Mesodermal cell (in vitro differentiated cells): Measurements from ENCODE around the gene LRRC31.
A peak's percentile ranks its signal among the peaks of the same experiment; 100 is the strongest.

Source experiments
- H3K27ac ChIP-seq: 2 replicates; pipeline ENCODE4 v1.7.0; 2013; ENCODE audit warnings: mild to moderate bottlenecking, low read depth, low read length, moderate library complexity; ENCODE audit not compliant: severe bottlenecking
- H3K36me3 ChIP-seq: 2 replicates; pipeline ENCODE4 v1.7.1; 2013; ENCODE audit warnings: mild to moderate bottlenecking, low read length, moderate library complexity; ENCODE audit not compliant: control insufficient read depth, insufficient read depth
- H3K4me1 ChIP-seq: one replicate; pipeline ENCODE4 v1.7.1; 2013; ENCODE audit warnings: mild to moderate bottlenecking, low read length; ENCODE audit not compliant: insufficient read depth, control insufficient read depth, poor library complexity, severe bottlenecking
- H3K4me3 ChIP-seq: 2 replicates; pipeline ENCODE4 v1.7.0; 2013; ENCODE audit warnings: low read length, control low read depth, mild to moderate bottlenecking; ENCODE audit not compliant: insufficient read depth, poor library complexity, severe bottlenecking; ENCODE audit errors: extremely low read depth
- H3K9me3 ChIP-seq: 2 replicates; pipeline ENCODE4 v1.7.1; 2013; ENCODE audit warnings: mild to moderate bottlenecking, low read length, moderate library complexity; ENCODE audit not compliant: control insufficient read depth
- WGBS, 2 experiments: methylation state at CpG; one replicate each; pipeline ENCODE4 v1.1.5; 2013; ENCODE audit warnings: missing lambda C conversion rate in 2 of 2; ENCODE audit not compliant: insufficient coverage in 2 of 2; 5-methylcytosine and 5-hydroxymethylcytosine counted together

LRRC31 gene

GRCh38 chr3:169863458-169863899, 6.3 kb downstream of the LRRC31 start:
- WGBS, 2 experiments, result 0 to 15% methylated on average over 4 of the region's 6 CpGs
- Histone ChIP-seq H3K9me3 (no peaks in the 10 kb centered on the region), H3K4me3 (no peak overlapping the region), H3K36me3 (no peaks in the 10 kb centered on the region), H3K27ac (no peak overlapping the region), H3K4me1 (no peaks in the 10 kb centered on the region)

GRCh38 chr3:169861871-169862270, 7.9 kb downstream of the LRRC31 start:
- H3K4me1 ChIP-seq, result no peaks in the 10 kb centered on the region
- no peaks in the 10 kb centered on the region for H3K36me3 ChIP-seq
- H3K27ac ChIP-seq, result no peak overlapping the region
- no peak overlapping the region for H3K4me3 ChIP-seq
- WGBS, 2 experiments, result 56 to 59% methylated on average over 4 to 5 of the region's 5 CpGs
- no peaks in the 10 kb centered on the region for H3K9me3 ChIP-seq

DNA sequence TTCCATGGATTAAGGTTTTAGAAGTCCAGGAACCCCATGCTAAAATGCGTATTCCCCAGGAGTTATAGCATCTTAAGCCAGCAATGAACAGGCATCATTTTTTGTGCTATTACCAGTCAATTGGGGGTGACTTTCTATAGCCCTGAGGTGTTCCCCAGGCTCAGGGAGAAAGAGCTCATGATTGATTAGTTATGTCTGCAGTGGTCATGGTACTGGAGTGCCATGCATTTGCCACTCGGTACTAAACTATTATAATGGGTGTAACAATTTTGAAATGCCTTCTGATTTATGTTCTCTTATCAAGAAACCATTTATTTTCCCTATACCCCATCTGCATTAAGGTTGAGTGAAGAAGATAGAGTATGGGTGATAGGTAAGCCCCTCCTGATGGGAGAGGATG, 11.9 kb downstream of the LRRC31 start:
- H3K4me1 ChIP-seq, result no peaks in the 10 kb centered on the region
- H3K9me3 ChIP-seq, result no peaks in the 10 kb centered on the region
- WGBS, 2 experiments, result 100% methylated on average over 1 of the region's 2 CpGs; no CpG with 5 or more reads in 1 of the 2 experiments
- no peaks in the 10 kb centered on the region for H3K36me3 ChIP-seq
- H3K27ac ChIP-seq, result no peak overlapping the region
- H3K4me3 ChIP-seq, result no peak overlapping the region

GRCh38 chr3:169855514-169855913, 14.2 kb downstream of the LRRC31 start:
- WGBS, 2 experiments, result 100% methylated on average over 1 of the region's 3 CpGs; no CpG with 5 or more reads in 1 of the 2 experiments
- H3K4me3 ChIP-seq, result no peak overlapping the region
- H3K36me3 ChIP-seq, result no peaks in the 10 kb centered on the region
- H3K4me1 ChIP-seq, result no peaks in the 10 kb centered on the region
- H3K27ac ChIP-seq, result no peak overlapping the region
- H3K9me3 ChIP-seq, result no peaks in the 10 kb centered on the region

DNA sequence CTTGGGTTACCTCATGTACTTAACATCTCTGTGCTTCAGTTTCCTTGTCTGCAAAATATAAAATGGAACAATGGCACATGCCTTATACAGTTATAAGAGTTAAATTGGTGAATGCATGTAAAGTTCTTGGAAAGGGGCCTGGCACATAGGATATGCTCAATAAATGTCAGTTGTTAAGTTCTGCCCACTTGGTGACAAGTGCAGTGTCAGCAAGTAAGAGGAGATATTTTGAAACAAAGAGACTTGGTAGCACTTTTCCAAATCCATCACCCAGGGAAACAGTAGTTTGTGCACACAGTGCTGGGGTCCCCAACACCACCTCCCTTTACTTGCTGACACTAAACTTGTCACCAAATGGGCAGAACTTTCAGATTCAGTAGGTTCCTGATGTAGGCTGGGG, 19.1 kb downstream of the LRRC31 start:
- no peaks in the 10 kb centered on the region for H3K36me3 ChIP-seq
- H3K27ac ChIP-seq, result no peak overlapping the region
- no peak overlapping the region for H3K4me3 ChIP-seq
- peaks cover 7% of the 10 kb centered on the region for H3K4me1 ChIP-seq
- H3K9me3 ChIP-seq, result no peaks in the 10 kb centered on the region

GRCh38 chr3:169848741-169849140, 21.0 kb downstream of the LRRC31 start:
- H3K36me3 ChIP-seq, result no peaks in the 10 kb centered on the region
- no peaks in the 10 kb centered on the region for H3K9me3 ChIP-seq
- 86 to 90% methylated on average over 2 of the region's 3 CpGs for WGBS, 2 experiments
- peaks cover 7% of the 10 kb centered on the region for H3K4me1 ChIP-seq
- H3K27ac ChIP-seq, result no peak overlapping the region
- H3K4me3 ChIP-seq, result no peak overlapping the region

DNA sequence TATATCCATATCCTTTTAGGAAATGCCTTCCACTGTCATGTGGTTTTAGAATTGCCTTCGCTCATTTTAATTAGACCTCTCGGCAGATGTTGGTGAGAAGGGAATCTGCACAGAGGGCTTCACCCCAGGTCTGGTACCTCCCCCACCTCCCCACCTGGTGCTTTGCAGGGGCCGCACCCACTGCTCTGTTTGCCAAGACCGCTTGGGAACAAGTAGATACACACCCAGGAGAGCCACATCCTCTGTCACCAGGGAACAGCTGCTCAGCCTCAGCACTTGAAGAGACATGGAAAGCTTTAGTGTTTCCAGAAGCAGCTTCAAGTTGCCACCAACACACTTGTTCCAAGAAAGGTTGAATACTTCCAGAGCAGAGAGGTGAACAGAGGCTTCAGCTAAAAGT, 21.8 kb downstream of the LRRC31 start:
- WGBS, 2 experiments, result 83 to 90% methylated on average over 2 to 3 of the region's 4 CpGs
- H3K4me1 ChIP-seq, result peaks cover 7% of the 10 kb centered on the region
- H3K4me3 ChIP-seq, result no peak overlapping the region
- H3K36me3 ChIP-seq, result no peaks in the 10 kb centered on the region
- H3K9me3 ChIP-seq, result no peaks in the 10 kb centered on the region
- H3K27ac ChIP-seq, result no peak overlapping the region

DNA sequence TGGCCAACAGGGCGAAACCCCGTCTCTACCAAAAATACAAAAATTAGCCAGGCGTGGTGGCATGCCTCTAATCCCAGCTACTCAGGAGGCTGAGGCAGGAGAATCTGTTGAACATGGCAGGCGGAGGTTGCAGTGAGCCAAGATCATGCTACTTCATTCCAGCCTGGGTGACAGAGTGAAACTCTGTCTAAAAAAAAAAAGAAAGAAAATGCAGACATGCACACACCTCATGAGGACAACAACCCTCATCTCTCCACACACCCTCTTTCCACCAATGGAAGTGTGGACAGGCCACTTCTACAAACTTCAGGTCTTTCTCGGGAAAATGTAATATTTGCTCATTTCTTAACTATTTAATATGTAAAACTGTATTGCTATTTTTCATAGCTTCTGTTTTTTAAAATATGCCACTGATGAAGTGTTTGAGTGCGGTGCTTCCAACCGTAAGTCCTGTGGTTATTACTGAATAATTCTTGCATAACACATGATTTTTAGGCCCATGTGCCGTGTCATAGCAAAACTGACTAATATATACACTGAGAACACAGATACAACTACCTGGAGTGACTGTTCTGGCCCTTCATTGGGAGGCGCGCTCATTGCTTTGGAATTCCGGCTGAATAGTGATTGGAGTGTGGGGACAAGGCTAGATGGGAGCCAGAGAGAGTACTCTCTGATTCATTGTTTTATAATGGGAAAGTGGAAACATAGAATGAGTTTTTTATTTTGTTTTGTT, 23.1 kb downstream of the LRRC31 start:
- 91 to 92% methylated on average over 5 to 8 of the region's 11 CpGs for WGBS, 2 experiments
- Histone ChIP-seq H3K4me1 (peaks cover 7% of the 10 kb centered on the region), H3K9me3 (no peaks in the 10 kb centered on the region), H3K4me3 (no peak overlapping the region), H3K27ac (peak overlapping the region; percentile 36), H3K36me3 (no peaks in the 10 kb centered on the region)

DNA sequence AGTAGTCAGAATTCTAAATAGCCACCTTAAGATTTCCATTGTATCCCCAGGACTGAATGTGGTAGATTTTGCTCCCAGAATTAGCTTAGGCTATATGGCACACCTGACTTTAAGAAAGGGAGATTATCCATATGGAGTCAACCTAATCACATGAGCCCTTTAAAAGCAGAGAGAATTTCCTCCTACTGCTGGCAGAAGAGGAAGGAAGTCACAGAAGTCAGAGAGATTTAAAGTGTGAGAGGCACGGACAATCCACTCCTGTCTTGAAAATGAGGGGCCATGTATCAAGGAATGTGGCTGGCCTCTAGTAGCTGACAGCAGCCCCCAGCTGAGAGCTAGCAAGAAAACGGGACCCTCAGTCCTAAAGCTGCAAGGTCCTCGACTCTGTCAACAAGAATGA, 26.8 kb downstream of the LRRC31 start:
- Histone ChIP-seq H3K27ac (no peak overlapping the region), H3K4me3 (no peak overlapping the region), H3K9me3 (no peaks in the 10 kb centered on the region), H3K4me1 (peaks cover 7% of the 10 kb centered on the region), H3K36me3 (no peaks in the 10 kb centered on the region)
- whole genome bisulfite sequencing, 2 experiments, result 72 to 74% methylated on average over 2 to 3 of the region's 3 CpGs

- Histone ChIP-seq H3K36me3 (no peaks in the 10 kb centered on the region), H3K4me3 (no peak overlapping the region), H3K4me1 (no peaks in the 10 kb centered on the region), H3K9me3 (no peaks in the 10 kb centered on the region), H3K27ac (no peak overlapping the region)
- 81 to 90% methylated on average over 3 of the region's 4 CpGs for WGBS, 2 experiments
Measured at GRCh38 chr3:169841171-169841570, 28.6 kb downstream of the LRRC31 start.

- H3K9me3 ChIP-seq, result no peaks in the 10 kb centered on the region
- no peak overlapping the region for H3K27ac ChIP-seq
- WGBS, 2 experiments, result no CpG with 5 or more reads among the region's 1 CpG
- H3K4me1 ChIP-seq, result no peaks in the 10 kb centered on the region
- no peak overlapping the region for H3K4me3 ChIP-seq
- no peaks in the 10 kb centered on the region for H3K36me3 ChIP-seq
Measured at GRCh38 chr3:169838511-169839030, 31.2 kb downstream of the LRRC31 start.
